ENCODE results near the gene CDK7. TPM values are rescaled to one million over a fixed set of nuclear protein-coding genes. Genes with fewer than 3 reads are reported as not detected.
A peak's percentile ranks its signal among the peaks of the same experiment; 100 is the strongest.

Gene CDK7
- total RNA-seq, 1 experiment from 2014 or later = 44.4 TPM

DNA sequence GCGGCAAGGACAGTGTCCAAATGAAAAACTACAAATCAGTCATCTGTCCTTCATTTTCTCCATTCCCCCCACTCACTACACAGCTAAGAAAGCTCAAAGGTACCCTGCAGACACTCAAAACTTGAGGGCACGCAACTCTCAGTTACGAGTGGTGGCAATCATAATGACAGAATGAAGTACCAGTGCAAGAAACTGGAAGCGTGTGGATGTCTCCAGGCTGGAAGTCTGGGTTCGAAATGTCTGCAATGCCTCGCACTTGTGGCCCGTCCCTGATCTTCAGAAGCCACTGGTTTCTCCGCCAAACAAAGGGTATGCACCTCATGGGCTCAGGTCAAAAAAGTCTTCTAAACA is 45.9 kb upstream of the CDK7 start:
- no peaks in the 10 kb centered on the region for H3K36me3 ChIP-seq (ENCODE audit: control insufficient read depth, insufficient read depth, low read length)
- ATAC-seq = peak; percentile 14
- ChIA-PET CTCF (no interaction called here), POLR2A (interaction anchor here (0.6 to 1.3 kb wide), 4 partner anchors 11 to 44 kb away, joined by 3 to 6 read pairs (median 4); no protein-coding TSS in a partner anchor)
- no peak for DNase-seq (ENCODE audit: low read depth, low spot score)
- no peaks in the 10 kb centered on the region for H3K27me3 ChIP-seq (ENCODE audit: control insufficient read depth, insufficient read depth, low read length)
- H3K4me1 ChIP-seq (ENCODE audit: control insufficient read depth, insufficient read depth, low read length) = peaks cover 3% of the 10 kb centered on the region; the same call in 1 of the 2 replicates
- no peak for TF ChIP-seq POLR2AphosphoS5 (IDR thresholded peaks at IDR 0.05; ENCODE audit: low read depth, low read length)
- TF ChIP-seq SIN3A (IDR thresholded peaks at IDR 0.05; ENCODE audit: borderline replicate concordance, insufficient read depth, low read depth, low read length) = no peak
- TF ChIP-seq, protein P1, sequence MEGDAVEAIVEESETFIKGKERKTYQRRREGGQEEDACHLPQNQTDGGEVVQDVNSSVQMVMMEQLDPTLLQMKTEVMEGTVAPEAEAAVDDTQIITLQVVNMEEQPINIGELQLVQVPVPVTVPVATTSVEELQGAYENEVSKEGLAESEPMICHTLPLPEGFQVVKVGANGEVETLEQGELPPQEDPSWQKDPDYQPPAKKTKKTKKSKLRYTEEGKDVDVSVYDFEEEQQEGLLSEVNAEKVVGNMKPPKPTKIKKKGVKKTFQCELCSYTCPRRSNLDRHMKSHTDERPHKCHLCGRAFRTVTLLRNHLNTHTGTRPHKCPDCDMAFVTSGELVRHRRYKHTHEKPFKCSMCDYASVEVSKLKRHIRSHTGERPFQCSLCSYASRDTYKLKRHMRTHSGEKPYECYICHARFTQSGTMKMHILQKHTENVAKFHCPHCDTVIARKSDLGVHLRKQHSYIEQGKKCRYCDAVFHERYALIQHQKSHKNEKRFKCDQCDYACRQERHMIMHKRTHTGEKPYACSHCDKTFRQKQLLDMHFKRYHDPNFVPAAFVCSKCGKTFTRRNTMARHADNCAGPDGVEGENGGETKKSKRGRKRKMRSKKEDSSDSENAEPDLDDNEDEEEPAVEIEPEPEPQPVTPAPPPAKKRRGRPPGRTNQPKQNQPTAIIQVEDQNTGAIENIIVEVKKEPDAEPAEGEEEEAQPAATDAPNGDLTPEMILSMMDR (IDR thresholded peaks at IDR 0.05) = no peak
- TF ChIP-seq TCF7L2 (IDR thresholded peaks at IDR 0.05; ENCODE audit: low read depth, low read length) = no peak
- TF ChIP-seq, protein P2, sequence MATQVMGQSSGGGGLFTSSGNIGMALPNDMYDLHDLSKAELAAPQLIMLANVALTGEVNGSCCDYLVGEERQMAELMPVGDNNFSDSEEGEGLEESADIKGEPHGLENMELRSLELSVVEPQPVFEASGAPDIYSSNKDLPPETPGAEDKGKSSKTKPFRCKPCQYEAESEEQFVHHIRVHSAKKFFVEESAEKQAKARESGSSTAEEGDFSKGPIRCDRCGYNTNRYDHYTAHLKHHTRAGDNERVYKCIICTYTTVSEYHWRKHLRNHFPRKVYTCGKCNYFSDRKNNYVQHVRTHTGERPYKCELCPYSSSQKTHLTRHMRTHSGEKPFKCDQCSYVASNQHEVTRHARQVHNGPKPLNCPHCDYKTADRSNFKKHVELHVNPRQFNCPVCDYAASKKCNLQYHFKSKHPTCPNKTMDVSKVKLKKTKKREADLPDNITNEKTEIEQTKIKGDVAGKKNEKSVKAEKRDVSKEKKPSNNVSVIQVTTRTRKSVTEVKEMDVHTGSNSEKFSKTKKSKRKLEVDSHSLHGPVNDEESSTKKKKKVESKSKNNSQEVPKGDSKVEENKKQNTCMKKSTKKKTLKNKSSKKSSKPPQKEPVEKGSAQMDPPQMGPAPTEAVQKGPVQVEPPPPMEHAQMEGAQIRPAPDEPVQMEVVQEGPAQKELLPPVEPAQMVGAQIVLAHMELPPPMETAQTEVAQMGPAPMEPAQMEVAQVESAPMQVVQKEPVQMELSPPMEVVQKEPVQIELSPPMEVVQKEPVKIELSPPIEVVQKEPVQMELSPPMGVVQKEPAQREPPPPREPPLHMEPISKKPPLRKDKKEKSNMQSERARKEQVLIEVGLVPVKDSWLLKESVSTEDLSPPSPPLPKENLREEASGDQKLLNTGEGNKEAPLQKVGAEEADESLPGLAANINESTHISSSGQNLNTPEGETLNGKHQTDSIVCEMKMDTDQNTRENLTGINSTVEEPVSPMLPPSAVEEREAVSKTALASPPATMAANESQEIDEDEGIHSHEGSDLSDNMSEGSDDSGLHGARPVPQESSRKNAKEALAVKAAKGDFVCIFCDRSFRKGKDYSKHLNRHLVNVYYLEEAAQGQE (IDR thresholded peaks at IDR 0.05; ENCODE audit: insufficient read depth in 1 of 2, low read depth in 2 of 2, low read length in 1 of 2) = no peak
- BruUV-seq (replicated peaks) = TSS peak; percentile 99
- intact Hi-C loops (cut with micrococcal nuclease; ENCODE audit: unreplicated experiment) = no loop called here
- peak overlapping the region; percentile 94 for H3K27ac ChIP-seq (ENCODE audit: low read length)
- in situ Hi-C loops (cut with HindIII; ENCODE audit: low pct_unique_long_range_greater_than_20kb, low sequenced_read_pairs) = no loop called here
- H3K4me3 ChIP-seq (ENCODE audit: low read depth in 2 of 2, low read length in 2 of 2) = peak overlapping the region; percentile 81 to 98
- H3K9me3 ChIP-seq (ENCODE audit: control insufficient read depth, insufficient read depth, low read depth, low read length) = no peaks in the 10 kb centered on the region

DNA sequence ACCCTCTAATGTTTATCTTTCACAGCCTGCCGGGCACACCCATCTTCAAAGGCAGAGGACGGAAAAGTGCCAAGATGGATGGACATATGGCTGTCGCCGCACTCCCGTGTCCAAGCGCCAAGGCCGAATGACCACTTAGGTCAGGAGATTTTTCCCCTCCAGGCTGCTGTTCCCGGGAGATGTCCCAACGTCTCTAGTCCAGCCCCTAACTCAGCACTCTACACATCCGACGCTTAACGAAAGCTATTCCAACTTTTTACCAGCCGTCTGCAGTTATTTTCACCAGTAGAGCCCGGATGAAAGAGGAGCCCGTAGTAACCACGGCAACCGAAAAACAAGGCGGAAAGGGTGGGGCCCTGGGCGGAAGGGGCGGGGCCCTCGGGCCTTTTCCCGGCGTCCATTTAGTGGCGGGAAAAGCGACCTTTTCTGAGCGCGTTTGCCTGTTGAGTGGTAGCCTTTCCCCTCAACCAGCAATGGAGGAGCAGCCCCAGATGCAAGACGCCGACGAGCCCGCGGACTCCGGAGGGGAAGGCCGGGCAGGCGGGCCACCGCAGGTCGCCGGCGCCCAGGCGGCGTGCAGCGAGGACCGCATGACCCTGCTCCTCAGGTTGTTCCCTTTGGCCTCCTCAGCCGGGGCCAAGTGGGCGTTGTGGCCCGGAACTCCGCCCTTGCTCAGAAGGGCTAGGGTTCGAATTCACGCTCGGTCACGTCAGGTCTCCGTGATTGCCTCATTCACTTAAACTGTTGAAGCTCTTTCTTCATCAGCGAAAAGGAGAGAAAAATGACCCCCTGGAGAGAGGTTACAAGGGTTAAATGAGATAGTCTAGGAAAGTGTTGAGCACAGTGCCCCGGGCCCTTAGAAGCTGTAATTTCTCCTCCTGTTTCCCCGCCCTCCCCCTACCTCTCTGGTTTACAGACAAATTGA is 45.3 kb upstream of the CDK7 start, which contains the start of gene CENPH:
TSS of gene CENPH (plus strand) at position 422 of the 925 bp plus-strand sequence. CDS start at position 474, 52 bp downstream.
- in situ Hi-C loops (cut with HindIII; ENCODE audit: low pct_unique_long_range_greater_than_20kb, low sequenced_read_pairs) (no loop called here), intact Hi-C loops (cut with micrococcal nuclease; ENCODE audit: unreplicated experiment) (no loop called here)
- peak; percentile 97 for ATAC-seq
- H3K9me3 ChIP-seq (ENCODE audit: control insufficient read depth, insufficient read depth, low read depth, low read length) = no peaks in the 10 kb centered on the region
- H3K27ac ChIP-seq (ENCODE audit: low read length) = peak within 1 kb of the TSS; percentile 94
- H3K27me3 ChIP-seq (ENCODE audit: control insufficient read depth, insufficient read depth, low read length) = no peaks in the 10 kb centered on the region
- DNase-seq (ENCODE audit: low read depth, low spot score) = peak; percentile 84
- TF ChIP-seq POLR2AphosphoS5 (IDR thresholded peaks at IDR 0.05; ENCODE audit: low read depth, low read length) (peak; percentile 94), TCF7L2 (IDR thresholded peaks at IDR 0.05; ENCODE audit: low read depth, low read length) (peak; percentile 89), SIN3A (IDR thresholded peaks at IDR 0.05; ENCODE audit: borderline replicate concordance, insufficient read depth, low read depth, low read length) (peak; percentile 97)
- TF ChIP-seq, protein P1 (IDR thresholded peaks at IDR 0.05) = no peak
- TF ChIP-seq, protein P2 (IDR thresholded peaks at IDR 0.05; ENCODE audit: insufficient read depth in 1 of 2, low read depth in 2 of 2, low read length in 1 of 2) = no peak
- BruUV-seq (replicated peaks) = no TSS peak
- H3K4me1 ChIP-seq (ENCODE audit: control insufficient read depth, insufficient read depth, low read length) = peaks cover 3% of the 10 kb centered on the region; the same call in 1 of the 2 replicates
- H3K4me3 ChIP-seq (ENCODE audit: low read depth in 2 of 2, low read length in 2 of 2) = peak within 1 kb of the TSS; percentile 81 to 98
- ChIA-PET POLR2A (interaction anchor here (0.6 to 1.3 kb wide), 5 partner anchors 18 to 45 kb away, joined by 3 to 10 read pairs (median 4); no protein-coding TSS in a partner anchor), CTCF (interaction anchor here (0.6 kb wide), 3 partner anchors 26 to 49 kb away, joined by 3 to 6 read pairs (median 5); no protein-coding TSS in a partner anchor)
- no peaks in the 10 kb centered on the region for H3K36me3 ChIP-seq (ENCODE audit: control insufficient read depth, insufficient read depth, low read length)

All from Panc1 (cell line).